GM20431 (cell line): ENCODE data around the gene TTF2.

Source experiments
- in situ Hi-C: fragments of 300-500 bp; cut with MseI, MboI; formaldehyde crosslinking; loops from one replicate; pipeline ENCODE4 v1.15.0; 2020; ENCODE audit warnings: low sequenced_read_pairs; ENCODE audit not compliant: unreplicated experiment

The TTF2 gene

GRCh38 chr1:117059678-117060440, at the start of gene TTF2:
TSS of gene TTF2 (plus strand) at chr1:117060326. CDS start at chr1:117060347, 21 bp downstream.
- in situ Hi-C loops: loop anchor here (10.0 kb wide), 1 partner anchor 315 kb away; no protein-coding TSS in a partner anchor

GRCh38 chr1:117011334-117011733, 48.8 kb upstream of the TTF2 start:
- in situ Hi-C loops: no loop called here

GRCh38 chr1:117013309-117013858, 46.7 kb upstream of the TTF2 start:
- in situ Hi-C loops: no loop called here

- in situ Hi-C loops: no loop called here
Measured at GRCh38 chr1:117014209-117014608, 45.9 kb upstream of the TTF2 start.

- in situ Hi-C loops: no loop called here
Measured at GRCh38 chr1:117015724-117016123, 44.4 kb upstream of the TTF2 start.

GRCh38 chr1:117017062-117017461, 43.1 kb upstream of the TTF2 start:
- in situ Hi-C loops: no loop called here

GRCh38 chr1:117017648-117018047, 42.5 kb upstream of the TTF2 start:
- in situ Hi-C loops: no loop called here

- in situ Hi-C loops: no loop called here
Measured at GRCh38 chr1:117020526-117021156, 39.5 kb upstream of the TTF2 start.

- in situ Hi-C loops: no loop called here
Measured at GRCh38 chr1:117022114-117022513, 38.0 kb upstream of the TTF2 start.

GRCh38 chr1:117025568-117025967, 34.6 kb upstream of the TTF2 start:
- in situ Hi-C loops: no loop called here

GRCh38 chr1:117026361-117026760, 33.8 kb upstream of the TTF2 start:
- in situ Hi-C loops: no loop called here

- in situ Hi-C loops: no loop called here
Measured at GRCh38 chr1:117029685-117030084, 30.4 kb upstream of the TTF2 start.

- in situ Hi-C loops: no loop called here
Measured at GRCh38 chr1:117030271-117030877, 29.8 kb upstream of the TTF2 start.

- in situ Hi-C loops: no loop called here
Measured at GRCh38 chr1:117032266-117032665, 27.9 kb upstream of the TTF2 start.

- in situ Hi-C loops: no loop called here
Measured at GRCh38 chr1:117032681-117033539, 27.2 kb upstream of the TTF2 start.

- in situ Hi-C loops: no loop called here
Measured at GRCh38 chr1:117033772-117034171, 26.4 kb upstream of the TTF2 start.

- in situ Hi-C loops: no loop called here
Measured at GRCh38 chr1:117034791-117035290, 25.3 kb upstream of the TTF2 start.

GRCh38 chr1:117036018-117036461, 24.1 kb upstream of the TTF2 start:
- in situ Hi-C loops: no loop called here

GRCh38 chr1:117037802-117038201, 22.3 kb upstream of the TTF2 start:
- in situ Hi-C loops: no loop called here

GRCh38 chr1:117038236-117038635, 21.9 kb upstream of the TTF2 start:
- in situ Hi-C loops: no loop called here
